NCI-H2171 (cell line): Measurements from ENCODE around the gene TRIM28.

Experiments
- DNase-seq: peaks from one replicate; lab custom pipeline; 2025; lab: John Stamatoyannopoulos, UW

Gene TRIM28

GRCh38 chr19:58549664-58550361 is 5.9 kb downstream of the TRIM28 start:
- no peak for DNase-seq

- DNase-seq = no peak
Observed at GRCh38 chr19:58550362-58551122, 6.7 kb downstream of the TRIM28 start.

- no peak for DNase-seq
Observed at GRCh38 chr19:58551123-58551497, 7.2 kb downstream of the TRIM28 start.

GRCh38 chr19:58551577-58552471 is 8.0 kb downstream of the TRIM28 start:
- DNase-seq = no peak

GRCh38 chr19:58552655-58553054 is 8.8 kb downstream of the TRIM28 start:
- no peak for DNase-seq

GRCh38 chr19:58553799-58554493 is 10.1 kb downstream of the TRIM28 start:
- no peak for DNase-seq

GRCh38 chr19:58554494-58555368 is 10.9 kb downstream of the TRIM28 start, which contains the start of gene CHMP2A:
CHMP2A (minus strand) TSS chr19:58555105; CDS start chr19:58554212, 893 bp downstream.
- DNase-seq = no peak

GRCh38 chr19:58555369-58555885 is 11.6 kb downstream of the TRIM28 start:
- no peak for DNase-seq

GRCh38 chr19:58555920-58556621 is 12.2 kb downstream of the TRIM28 start:
- no peak for DNase-seq

GRCh38 chr19:58556622-58557220 is 12.9 kb downstream of the TRIM28 start:
- DNase-seq = no peak

- DNase-seq = no peak
Observed at GRCh38 chr19:58557221-58558065, 13.6 kb downstream of the TRIM28 start.

GRCh38 chr19:58558066-58558622 is 14.3 kb downstream of the TRIM28 start, which contains the start of gene UBE2M:
UBE2M (minus strand) TSS chr19:58558611; CDS start chr19:58558381, 230 bp downstream.
- DNase-seq = no peak

GRCh38 chr19:58558623-58559274 is 14.9 kb downstream of the TRIM28 start:
- no peak for DNase-seq

GRCh38 chr19:58559275-58560006 is 15.6 kb downstream of the TRIM28 start:
- no peak for DNase-seq

- no peak for DNase-seq
Observed at GRCh38 chr19:58560007-58560887, 16.4 kb downstream of the TRIM28 start.

GRCh38 chr19:58560921-58561320 is 17.1 kb downstream of the TRIM28 start:
- DNase-seq = no peak
